Loucy (cell line): ENCODE data around the gene CMKLR1.

ENCODE experiments used
- H2AFZ ChIP-seq: fragments of 200-600 bp; sonication (generic); 2 replicates; pipeline ENCODE4 v1.6.0; 2016; ENCODE audit warnings: antibody characterized with exemption, mild to moderate bottlenecking, low read length, moderate library complexity
- H3F3A ChIP-seq: fragments of 200-600 bp; 2 replicates; pipeline ENCODE4 v1.6.0; 2016; ENCODE audit warnings: antibody characterized with exemption, low read depth, mild to moderate bottlenecking
- H3K27me3 ChIP-seq: fragments of 200-600 bp; sonication (generic); 2 replicates; pipeline ENCODE4 v1.6.1; 2014; ENCODE audit warnings: low read length, mild to moderate bottlenecking; ENCODE audit not compliant: insufficient read depth, poor library complexity, severe bottlenecking
- H3K36me3 ChIP-seq: fragments of 200-600 bp; sonication (generic); 2 replicates; pipeline ENCODE4 v1.6.1; 2016; ENCODE audit warnings: low read length; ENCODE audit not compliant: insufficient read depth
- H3K4me1 ChIP-seq: fragments of 200-600 bp; sonication (generic); 2 replicates; pipeline ENCODE4 v1.5.1; 2014; ENCODE audit warnings: low read length, mild to moderate bottlenecking; ENCODE audit not compliant: insufficient read depth, poor library complexity, severe bottlenecking
- H3K4me2 ChIP-seq: fragments of 200-600 bp; sonication (generic); 2 replicates; pipeline ENCODE4 v1.6.0; 2014; ENCODE audit warnings: antibody characterized with exemption, low read length, low read depth, mild to moderate bottlenecking; ENCODE audit not compliant: poor library complexity, severe bottlenecking
- H3K4me3 ChIP-seq: fragments of 200-600 bp; sonication (generic); 2 replicates; pipeline ENCODE4 v1.5.1; 2014; ENCODE audit warnings: low read length, mild to moderate bottlenecking, mixed read lengths; ENCODE audit not compliant: poor library complexity, severe bottlenecking
- H3K79me2 ChIP-seq: fragments of 200-600 bp; sonication (generic); 2 replicates; pipeline ENCODE4 v1.6.1; 2014; ENCODE audit warnings: low read length; ENCODE audit not compliant: insufficient read depth
- H3K9ac ChIP-seq: fragments of 200-600 bp; sonication (generic); 2 replicates; pipeline ENCODE4 v1.6.0; 2014; ENCODE audit warnings: mild to moderate bottlenecking, low read depth, low read length, moderate library complexity; ENCODE audit not compliant: poor library complexity, severe bottlenecking
- H3K9me2 ChIP-seq: fragments of 200-600 bp; sonication (generic); replicated peaks from 2 replicates; pipeline ENCODE4 v1.6.1; 2016; ENCODE audit warnings: low read depth, low read length, mixed read lengths
- H3K9me3 ChIP-seq: fragments of 200-600 bp; sonication (generic); 2 replicates; pipeline ENCODE4 v1.6.1; 2014; ENCODE audit warnings: mild to moderate bottlenecking, antibody characterized with exemption, low read length, low read depth; ENCODE audit not compliant: insufficient read depth
- H4K20me1 ChIP-seq: fragments of 200-600 bp; sonication (generic); 2 replicates; pipeline ENCODE4 v1.6.0; 2014; ENCODE audit warnings: antibody characterized with exemption, low read length, mild to moderate bottlenecking; ENCODE audit not compliant: insufficient read depth, poor library complexity, severe bottlenecking
- CTCF ChIP-seq: fragments of 200-600 bp; sonication (generic); conservative IDR thresholded peaks from 2 replicates; pipeline ENCODE4 v1.5.1; 2014; ENCODE audit warnings: mild to moderate bottlenecking, antibody characterized with exemption, low read length
- EZH2phosphoT487 ChIP-seq: fragments of 200-600 bp; IDR thresholded peaks from 2 replicates; pipeline ENCODE4 v1.6.1; 2018; ENCODE audit warnings: antibody characterized with exemption, mild to moderate bottlenecking, moderate library complexity, borderline replicate concordance

Gene CMKLR1

GRCh38 chr12:108257004-108257403 lies 82.1 kb downstream of the CMKLR1 start:
- TF ChIP-seq CTCF (no peak), EZH2phosphoT487 (no peak)
- Histone ChIP-seq H3K4me1 (peaks cover 7% of the 10 kb centered on the region), H3F3A (no peaks in the 10 kb centered on the region), H3K9me3 (peaks cover 10% of the 10 kb centered on the region), H2AFZ (no peak overlapping the region), H4K20me1 (no peaks in the 10 kb centered on the region), H3K27me3 (no peaks in the 10 kb centered on the region), H3K79me2 (no peaks in the 10 kb centered on the region), H3K4me3 (no peak overlapping the region), H3K4me2 (no peak overlapping the region), H3K9ac (no peak overlapping the region), H3K36me3 (no peaks in the 10 kb centered on the region), H3K9me2 (no peaks in the 10 kb centered on the region)

- Histone ChIP-seq H3K4me1 (peaks cover 7% of the 10 kb centered on the region), H3F3A (no peaks in the 10 kb centered on the region), H3K9me3 (peaks cover 7% of the 10 kb centered on the region; the same call in 1 of the 2 replicates), H2AFZ (no peak overlapping the region), H4K20me1 (no peaks in the 10 kb centered on the region), H3K27me3 (no peaks in the 10 kb centered on the region), H3K4me2 (no peak overlapping the region), H3K4me3 (no peak overlapping the region), H3K9me2 (no peaks in the 10 kb centered on the region), H3K9ac (no peak overlapping the region), H3K36me3 (no peaks in the 10 kb centered on the region), H3K79me2 (no peaks in the 10 kb centered on the region)
- no peak for TF ChIP-seq CTCF
- no peak for TF ChIP-seq EZH2phosphoT487
These were observed 83.9 kb downstream of the CMKLR1 start for GRCh38 chr12:108255252-108255602.

- peaks cover 7% of the 10 kb centered on the region for H3K4me1 ChIP-seq
- no peak for TF ChIP-seq EZH2phosphoT487
- TF ChIP-seq CTCF = no peak
- no peaks in the 10 kb centered on the region for H3K9me2 ChIP-seq
- H3K9ac ChIP-seq = no peak overlapping the region
- H3K4me2 ChIP-seq = no peak overlapping the region
- no peaks in the 10 kb centered on the region for H4K20me1 ChIP-seq
- peaks cover 1% of the 10 kb centered on the region; the same call in 1 of the 2 replicates for H3K9me3 ChIP-seq
- H3F3A ChIP-seq = no peaks in the 10 kb centered on the region
- H3K4me3 ChIP-seq = no peak overlapping the region
- no peaks in the 10 kb centered on the region for H3K36me3 ChIP-seq
- no peaks in the 10 kb centered on the region for H3K27me3 ChIP-seq
- H3K79me2 ChIP-seq = no peaks in the 10 kb centered on the region
- H2AFZ ChIP-seq = no peak overlapping the region
These were observed 84.4 kb downstream of the CMKLR1 start for GRCh38 chr12:108254517-108255251.
